NCI-H1417 (cell line): Measurements from ENCODE around the gene KDM8.
A peak's percentile ranks its signal among the peaks of the same experiment; 100 is the strongest.

ENCODE experiments used
- DNase-seq, 3 experiments: peaks; one replicate each; lab custom pipeline; 2025; lab: John Stamatoyannopoulos, UW

KDM8 gene

GRCh38 chr16:27268376-27269299, 65.3 kb downstream of the KDM8 start, which contains the start of gene NSMCE1:
NSMCE1 (minus strand) TSS chr16:27268772; CDS start chr16:27257570, 11,202 bp downstream.
- peak; percentile 83 to 93 (median 91) for DNase-seq

DNA sequence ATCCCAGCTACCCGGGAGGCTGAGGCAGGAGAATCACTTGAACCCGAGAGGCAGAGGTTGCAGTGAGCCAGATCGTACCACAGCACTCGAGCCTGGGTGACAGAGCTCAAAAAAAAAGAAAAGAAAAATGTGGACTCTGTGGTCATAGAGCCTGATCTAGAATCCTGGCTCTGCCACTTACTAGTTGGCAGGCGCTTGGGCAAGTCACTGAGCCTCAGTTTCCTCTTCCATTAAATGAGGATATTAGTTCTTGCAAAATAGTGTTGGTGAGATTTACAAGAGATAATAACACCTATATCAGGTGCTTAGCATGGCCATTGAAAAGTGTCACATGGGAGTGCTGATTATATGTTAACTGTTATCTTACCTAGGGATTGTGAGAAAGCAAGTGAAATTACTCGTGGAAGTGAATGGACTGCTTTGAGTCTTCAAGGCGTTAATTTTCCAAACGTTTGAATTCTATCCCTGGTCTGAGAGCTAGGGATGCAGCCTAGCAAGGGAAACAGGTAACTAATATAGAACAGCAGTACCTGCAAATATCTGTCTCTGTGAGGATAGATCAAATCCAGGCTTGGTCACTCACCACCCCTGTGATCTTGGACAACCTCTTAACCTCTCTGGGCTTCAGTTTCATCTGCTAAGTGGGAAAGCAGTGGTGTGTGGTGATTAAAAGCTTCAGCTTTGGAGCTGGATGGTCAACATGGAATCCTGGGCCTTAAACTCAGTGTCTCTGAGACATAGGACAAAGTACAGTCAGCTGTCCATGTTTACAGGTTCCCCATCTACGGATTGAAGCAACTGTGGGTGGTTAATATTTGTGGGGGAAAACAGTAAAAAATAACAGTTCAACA, 66.2 kb downstream of the KDM8 start:
- no peak for DNase-seq

DNA sequence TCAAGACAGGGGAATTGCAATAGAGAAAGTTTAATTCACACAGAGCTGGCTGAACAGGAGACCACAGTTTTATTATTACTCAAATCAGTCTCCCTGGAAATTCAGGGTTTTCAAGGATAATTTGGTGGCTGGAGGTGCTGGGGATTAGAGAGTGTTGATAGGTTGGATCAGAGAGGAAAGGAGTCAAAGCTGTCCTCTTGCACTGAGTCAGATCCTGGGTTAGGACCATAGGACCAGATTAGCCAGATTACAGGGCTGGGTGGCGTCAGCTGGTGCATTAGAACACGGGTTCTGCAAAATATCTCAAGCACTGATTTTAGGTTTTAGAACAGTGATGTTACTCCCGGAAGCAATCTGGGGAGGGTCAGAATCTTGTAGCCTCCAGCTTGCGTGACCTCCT, 67.0 kb downstream of the KDM8 start:
- DNase-seq, result no peak
